Caco-2 (cell line): ENCODE data around the gene HOXC10. TPM values are rescaled to one million over a fixed set of nuclear protein-coding genes. Genes with fewer than 3 reads are reported as not detected.

Experiments used
- BruUV-seq: library from RNA; stranded (reverse); fragments of 400-500 nt; replicated peaks from 2 replicates; lab custom pipeline; 2021; lab: Mats Ljungman, UMichigan
- CTCF ChIA-PET: fragments of 300-600 bp; sonication (Branson Sonifier 250); formaldehyde crosslinking; loops from one replicate; lab custom pipeline; 2022; ENCODE audit warnings: antibody characterized with exemption; lab: Charles Lee
- POLR2A ChIA-PET: fragments of 300-600 bp; sonication (Branson Sonifier 250); formaldehyde crosslinking; loops from one replicate; lab custom pipeline; 2022; ENCODE audit warnings: antibody characterized with exemption; lab: Charles Lee
- DNase-seq, 2 experiments: peaks; one replicate each; pipeline versions ENCODE4 v3.0.0 to v3.0.0-alpha.2; 2020 to 2022
- H3K27me3 ChIP-seq: replicated peaks from 2 replicates; pipeline ENCODE4 v1.6.0; 2011; ENCODE audit warnings: low read length; ENCODE audit not compliant: control insufficient read depth, insufficient read depth
- H3K36me3 ChIP-seq: 2 replicates; pipeline ENCODE4 v1.5.1; 2011; ENCODE audit warnings: low read length; ENCODE audit not compliant: control insufficient read depth, insufficient read depth
- H3K4me1 ChIP-seq: fragments of 250-450 bp; sonication (Bioruptor Pico); 2 replicates; pipeline ENCODE4 v1.5.1; 2020; ENCODE audit warnings: mild to moderate bottlenecking
- H3K4me3 ChIP-seq: 2 replicates; pipeline ENCODE4 v1.5.1; 2011; ENCODE audit warnings: low read depth, mild to moderate bottlenecking, control low read depth, low read length
- H3K9me3 ChIP-seq: fragments of 250-450 bp; sonication (Bioruptor Pico); 2 replicates; pipeline ENCODE4 v1.5.1; 2020; ENCODE audit warnings: mild to moderate bottlenecking, moderate library complexity
- H3K27ac Mint-ChIP-seq: one replicate; pipeline ENCODE4 v1.8.0; 2022; ENCODE audit warnings: mixed read lengths; ENCODE audit not compliant: unreplicated experiment
- H3K27me3 Mint-ChIP-seq: one replicate; pipeline ENCODE4 v1.8.0; 2022; ENCODE audit warnings: mixed read lengths; ENCODE audit not compliant: insufficient read depth, unreplicated experiment
- H3K36me3 Mint-ChIP-seq: one replicate; pipeline ENCODE4 v1.8.0; 2022; ENCODE audit warnings: mild to moderate bottlenecking, mixed read lengths; ENCODE audit not compliant: insufficient read depth, unreplicated experiment
- H3K4me1 Mint-ChIP-seq: one replicate; pipeline ENCODE4 v1.8.0; 2022; ENCODE audit warnings: low read depth, mixed read lengths; ENCODE audit not compliant: unreplicated experiment
- H3K4me3 Mint-ChIP-seq: one replicate; pipeline ENCODE4 v1.8.0; 2022; ENCODE audit warnings: mild to moderate bottlenecking, moderate library complexity, mixed read lengths; ENCODE audit not compliant: unreplicated experiment
- H3K9me3 Mint-ChIP-seq: one replicate; pipeline ENCODE4 v1.8.0; 2022; ENCODE audit warnings: mixed read lengths; ENCODE audit not compliant: unreplicated experiment
- CTCF ChIP-seq, 2 experiments: fragments of 200-600 bp in 1 of 2; IDR thresholded peaks; 1 replicate in 1 of 2; 2 replicates in 1 of 2; pipeline versions ENCODE4 v1.5.1 to v1.8.0; 2011 to 2022; ENCODE audit warnings: antibody characterized with exemption in 1 of 2, control low read depth in 1 of 2, inconsistent platforms in 1 of 2, low read depth in 1 of 2, low read length in 1 of 2, mild to moderate bottlenecking in 1 of 2, moderate library complexity in 1 of 2; ENCODE audit not compliant: insufficient read depth in 1 of 2, severe bottlenecking in 1 of 2, unreplicated experiment in 1 of 2
- intact Hi-C: fragments of 100-400 bp; cut with micrococcal nuclease; formaldehyde crosslinking; loops from one replicate; pipeline ENCODE4 v1.10.0; 2022; ENCODE audit not compliant: unreplicated experiment
- total RNA-seq: library from RNA; stranded (reverse); gene quantifications from 2 replicates; pipeline ENCODE4 v1.2.3, GENCODE V29; 2022

Gene HOXC10
- total RNA-seq, 1 experiment from 2014 or later, result 4.0 TPM

GRCh38 chr12:53939141-53940108 is 45.5 kb upstream of the HOXC10 start:
- H3K36me3 ChIP-seq, result no peaks in the 10 kb centered on the region
- TF ChIP-seq CTCF (IDR thresholded peaks at IDR 0.05; ENCODE audit: insufficient read depth in 1 of 2, low read depth in 1 of 2, low read length in 1 of 2, severe bottlenecking in 1 of 2, unreplicated experiment in 1 of 2), result no peak
- peak overlapping the region; percentile 93 for H3K4me3 ChIP-seq
- no peaks in the 10 kb centered on the region for H3K4me1 ChIP-seq
- Mint-ChIP-seq H3K4me3 (peak overlapping the region; percentile 81), H3K27ac (peak overlapping the region; percentile 79), H3K9me3 (no peaks in the 10 kb centered on the region), H3K36me3 (peaks cover 13% of the 10 kb centered on the region), H3K27me3 (no peaks in the 10 kb centered on the region), H3K4me1 (peaks cover 13% of the 10 kb centered on the region)
- intact Hi-C loops, result loop anchor here (1.0 to 5.0 kb wide), 4 partner anchors 10 to 172 kb away; no protein-coding TSS in a partner anchor
- DNase-seq, result peak; percentile 74 to 82
- H3K9me3 ChIP-seq, result no peaks in the 10 kb centered on the region
- no TSS peak for BruUV-seq
- ChIA-PET CTCF (interaction anchor here (0.6 to 4.3 kb wide), 5 partner anchors 10 to 438 kb away, joined by 4 to 18 read pairs (median 5); partner anchors contain the start of gene TARBP2), POLR2A (interaction anchor here (0.6 to 1.3 kb wide), 4 partner anchors 12 to 39 kb away, joined by 3 to 15 read pairs (median 3); partner anchors contain the start of gene HOXC12)
- no peaks in the 10 kb centered on the region; the same call in 1 of the 2 replicates for H3K27me3 ChIP-seq

DNA sequence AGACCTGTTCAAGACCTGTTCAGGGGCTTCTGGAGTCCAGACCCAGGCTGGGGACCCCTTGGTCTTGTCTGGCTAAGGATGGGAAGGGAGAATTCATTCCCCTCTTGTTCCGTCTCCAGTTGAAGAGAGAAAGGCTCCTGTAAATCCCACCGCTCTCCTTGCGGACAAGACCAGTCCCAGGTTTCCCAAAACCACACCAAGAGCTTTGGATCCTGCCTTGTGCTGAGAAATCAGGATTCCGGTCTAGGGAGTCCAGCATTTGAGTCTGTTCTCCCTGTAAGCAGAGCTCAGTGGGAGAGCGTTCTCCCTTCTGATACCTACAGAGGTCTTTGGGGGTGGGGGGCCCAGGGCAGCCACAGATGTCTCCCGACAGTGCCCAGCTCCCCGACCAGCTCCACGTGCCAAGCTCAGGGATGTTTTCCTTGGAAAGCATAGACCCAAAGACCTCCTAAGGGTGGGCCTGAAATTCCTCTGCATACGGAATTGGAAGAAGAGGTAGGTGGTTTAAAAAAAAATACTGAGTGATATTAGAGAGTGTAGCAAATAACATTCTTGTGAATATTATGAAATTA is 44.4 kb upstream of the HOXC10 start:
- intact Hi-C loops, result no loop called here
- peaks cover 13% of the 10 kb centered on the region for H3K4me1 Mint-ChIP-seq
- Histone ChIP-seq H3K27me3 (no peaks in the 10 kb centered on the region; the same call in 1 of the 2 replicates), H3K36me3 (no peaks in the 10 kb centered on the region), H3K9me3 (no peaks in the 10 kb centered on the region), H3K4me1 (no peaks in the 10 kb centered on the region), H3K4me3 (peak overlapping the region; percentile 93)
- peaks cover 13% of the 10 kb centered on the region for H3K36me3 Mint-ChIP-seq
- no peak for DNase-seq
- no peaks in the 10 kb centered on the region for H3K27me3 Mint-ChIP-seq
- BruUV-seq, result no TSS peak
- peak overlapping the region; percentile 79 for H3K27ac Mint-ChIP-seq
- POLR2A ChIA-PET, result interaction anchor here (0.6 to 1.3 kb wide), 4 partner anchors 11 to 54 kb away, joined by 3 to 15 read pairs (median 3); partner anchors contain the start of gene HOXC12
- H3K9me3 Mint-ChIP-seq, result no peaks in the 10 kb centered on the region
- no peak for TF ChIP-seq CTCF (IDR thresholded peaks at IDR 0.05; ENCODE audit: insufficient read depth in 1 of 2, low read depth in 1 of 2, low read length in 1 of 2, severe bottlenecking in 1 of 2, unreplicated experiment in 1 of 2)
- H3K4me3 Mint-ChIP-seq, result peak overlapping the region; percentile 81
- CTCF ChIA-PET, result interaction anchor here (1.1 to 4.3 kb wide), 2 partner anchors 9 to 12 kb away, joined by 4 to 18 read pairs; no protein-coding TSS in a partner anchor

DNA sequence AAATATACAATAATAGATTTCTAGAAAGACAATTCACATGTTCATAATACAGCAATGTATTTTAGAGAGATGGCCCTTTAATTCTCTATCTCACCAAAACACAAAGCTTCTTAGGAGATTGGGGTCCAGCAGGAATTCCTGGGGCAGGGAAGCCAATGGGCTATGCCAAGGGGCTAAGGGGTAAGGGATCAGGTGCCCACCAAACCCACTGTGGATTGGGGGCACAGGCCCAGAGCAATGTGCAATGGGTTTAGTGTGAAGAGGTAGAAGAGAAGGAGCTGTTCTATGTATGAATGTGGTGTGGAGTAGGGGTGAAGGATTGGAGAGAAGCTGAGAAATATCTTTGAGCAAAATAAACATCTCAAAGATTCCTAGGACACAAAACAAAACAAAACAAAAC is 43.8 kb upstream of the HOXC10 start:
- POLR2A ChIA-PET, result interaction anchor here (0.6 kb wide), 1 partner anchor 54 kb away, joined by 3 read pairs; no protein-coding TSS in a partner anchor
- Mint-ChIP-seq H3K27ac (no peak overlapping the region), H3K9me3 (no peaks in the 10 kb centered on the region), H3K36me3 (peaks cover 13% of the 10 kb centered on the region), H3K4me3 (no peak overlapping the region), H3K4me1 (peaks cover 13% of the 10 kb centered on the region), H3K27me3 (no peaks in the 10 kb centered on the region)
- CTCF ChIA-PET, result interaction anchor here (4.3 kb wide), 1 partner anchor 11 kb away, joined by 18 read pairs; no protein-coding TSS in a partner anchor
- no peaks in the 10 kb centered on the region for H3K4me1 ChIP-seq
- H3K4me3 ChIP-seq, result no peak overlapping the region
- intact Hi-C loops, result no loop called here
- no peaks in the 10 kb centered on the region for H3K36me3 ChIP-seq
- TF ChIP-seq CTCF (IDR thresholded peaks at IDR 0.05; ENCODE audit: insufficient read depth in 1 of 2, low read depth in 1 of 2, low read length in 1 of 2, severe bottlenecking in 1 of 2, unreplicated experiment in 1 of 2), result no peak
- H3K9me3 ChIP-seq, result no peaks in the 10 kb centered on the region
- no peak for DNase-seq
- H3K27me3 ChIP-seq, result no peaks in the 10 kb centered on the region; the same call in 1 of the 2 replicates
- BruUV-seq, result no TSS peak
